NCI-H1105 (cell line): ENCODE measurements around the gene COL4A1.

ENCODE experiments used
- DNase-seq: peaks from one replicate; lab custom pipeline; 2025; lab: John Stamatoyannopoulos, UW

Gene COL4A1

DNA sequence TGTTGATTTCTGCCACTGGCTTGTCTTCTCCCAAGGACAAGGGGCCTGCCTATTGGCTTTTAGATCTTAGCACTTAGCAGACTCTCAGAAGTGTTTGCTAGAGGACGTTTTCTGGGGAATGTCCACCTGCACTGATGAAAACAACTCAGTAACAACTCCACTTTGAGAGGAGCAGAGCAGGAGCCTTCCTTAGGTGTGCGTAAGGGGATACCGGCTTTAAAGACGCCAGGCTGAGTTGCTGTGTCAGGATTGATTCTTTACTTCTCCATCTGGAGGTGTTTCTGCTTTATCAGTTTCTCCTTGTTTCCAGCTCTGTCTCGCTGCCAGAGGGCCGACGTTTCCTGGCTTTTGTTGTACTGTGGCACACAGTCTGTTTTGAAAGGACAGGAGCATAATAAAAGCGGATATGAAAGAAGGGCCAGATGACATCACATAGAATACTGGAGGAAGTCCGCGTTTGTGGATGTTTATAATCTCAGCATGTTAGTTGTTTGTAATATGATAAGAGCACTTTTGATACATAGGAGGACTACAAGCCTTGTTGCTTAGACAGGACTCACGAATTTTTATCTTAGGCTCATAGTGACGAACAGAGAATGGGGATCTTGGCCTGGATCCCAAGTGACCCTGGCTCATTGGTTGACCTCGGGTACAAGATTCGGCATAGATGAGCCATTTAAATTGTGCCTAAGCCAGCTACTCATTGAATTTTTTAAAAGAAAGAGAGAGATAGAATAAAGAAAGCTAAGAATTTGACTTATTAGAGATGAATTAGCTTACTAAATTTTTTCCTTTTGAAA is 34.7 kb upstream of the COL4A1 start:
- DNase-seq, result no peak

DNA sequence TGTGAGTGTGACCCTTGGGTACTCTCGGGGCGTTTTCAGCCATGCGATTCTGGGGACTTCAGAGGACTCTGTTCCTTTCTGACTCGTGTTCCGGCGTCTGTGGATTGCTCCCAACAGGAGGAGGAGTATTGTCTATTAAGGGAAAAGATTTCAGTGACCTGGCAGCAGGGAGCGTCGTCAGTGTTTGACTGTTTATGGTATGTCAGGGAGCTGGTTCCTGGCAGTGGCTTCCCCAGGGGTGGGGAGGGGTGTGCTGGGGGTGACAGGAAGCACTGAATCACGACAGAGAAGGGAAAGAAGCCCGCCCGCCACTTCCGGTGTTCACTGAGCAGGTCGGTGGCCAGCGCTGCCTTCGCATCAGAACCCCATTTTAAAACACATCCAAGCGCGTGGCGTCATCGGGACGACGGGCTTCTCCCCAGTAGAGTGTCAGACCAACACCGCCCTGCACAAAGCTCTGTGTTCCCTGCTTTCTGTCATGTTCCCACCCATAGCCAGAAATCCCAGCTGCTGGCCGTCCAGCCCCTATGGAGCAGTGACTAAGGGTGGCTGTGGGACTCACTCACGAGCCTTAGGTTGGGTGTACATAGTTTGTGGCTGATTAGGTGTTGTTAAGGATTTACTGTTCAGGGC is 34.0 kb upstream of the COL4A1 start:
- no peak for DNase-seq

DNA sequence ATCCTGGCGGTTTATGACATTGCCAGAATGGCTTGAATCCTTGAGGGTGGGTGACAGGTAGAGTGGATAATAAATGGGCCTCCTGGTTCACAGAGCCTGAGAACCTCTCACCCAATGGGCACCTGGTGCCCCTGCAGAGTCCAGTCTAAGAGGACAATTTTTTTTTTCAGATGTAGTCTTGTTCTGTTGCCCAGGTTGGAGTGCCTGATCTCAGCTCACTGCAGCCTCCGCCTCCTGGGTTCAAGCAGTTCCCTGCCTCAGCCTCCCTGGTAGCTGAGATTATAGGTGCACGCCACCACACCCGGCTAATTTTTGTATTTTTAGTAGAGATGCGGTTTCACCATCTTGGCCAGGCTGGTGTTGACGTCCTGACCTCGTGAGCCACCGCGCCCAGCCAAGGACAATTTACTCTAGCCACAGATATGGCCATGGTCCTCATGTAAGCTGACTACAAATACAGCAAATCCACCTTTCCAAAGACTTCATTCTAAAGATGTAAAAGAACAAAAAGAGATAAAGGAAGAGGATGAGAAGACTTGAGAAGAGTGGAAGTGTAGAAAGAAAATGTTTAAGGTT is 33.1 kb upstream of the COL4A1 start:
- DNase-seq, result no peak

GRCh38 chr13:110339263-110339662 is 32.3 kb upstream of the COL4A1 start:
- no peak for DNase-seq

- DNase-seq, result no peak
Measured at GRCh38 chr13:110338441-110339101, 31.6 kb upstream of the COL4A1 start.

DNA sequence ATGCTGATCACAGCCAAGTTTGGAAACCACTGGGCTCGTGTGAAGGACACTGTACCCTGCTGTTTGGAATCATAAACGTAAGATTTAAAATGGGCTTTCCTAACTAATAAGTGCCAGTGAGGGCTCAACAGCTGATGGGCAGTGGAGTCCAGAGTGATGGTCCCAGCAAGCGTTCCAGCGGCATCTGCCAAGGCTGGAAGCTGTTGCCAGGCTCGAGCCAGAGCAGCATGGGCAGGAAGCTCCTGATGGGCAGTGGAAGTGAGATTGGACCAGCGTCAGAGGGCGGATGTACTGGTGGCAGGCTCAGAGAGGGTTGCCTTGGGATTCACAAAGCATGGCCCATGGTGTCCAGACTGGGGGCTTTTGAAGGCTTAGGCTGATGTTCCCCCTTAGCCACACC is 30.3 kb upstream of the COL4A1 start:
- no peak for DNase-seq

GRCh38 chr13:110336681-110337080 is 29.7 kb upstream of the COL4A1 start:
- DNase-seq, result no peak

GRCh38 chr13:110336108-110336507 is 29.2 kb upstream of the COL4A1 start:
- DNase-seq, result no peak

- no peak for DNase-seq
Measured at GRCh38 chr13:110334841-110335490, 28.0 kb upstream of the COL4A1 start.

DNA sequence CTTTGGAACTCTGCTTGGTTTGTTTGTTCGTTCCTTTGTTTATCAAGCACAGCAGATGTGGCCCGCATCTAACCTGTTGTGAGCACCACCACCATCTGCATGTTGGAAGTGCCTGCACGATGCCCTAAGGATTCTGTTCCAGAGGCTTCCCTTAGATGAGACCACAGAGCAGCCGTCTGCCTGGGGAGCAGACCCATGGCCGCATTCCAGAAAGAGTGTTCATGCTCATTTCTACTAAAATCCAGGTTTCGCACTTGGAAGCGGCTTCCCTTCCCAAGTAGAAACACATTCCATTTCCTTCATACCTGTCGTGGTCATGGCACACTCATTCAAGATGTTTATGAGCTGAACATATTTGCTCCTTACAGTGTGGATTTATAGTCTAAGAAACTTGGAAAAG is 27.3 kb upstream of the COL4A1 start:
- DNase-seq, result no peak

GRCh38 chr13:110333837-110334236 is 26.9 kb upstream of the COL4A1 start:
- no peak for DNase-seq

GRCh38 chr13:110332750-110333149 is 25.8 kb upstream of the COL4A1 start:
- DNase-seq, result no peak

DNA sequence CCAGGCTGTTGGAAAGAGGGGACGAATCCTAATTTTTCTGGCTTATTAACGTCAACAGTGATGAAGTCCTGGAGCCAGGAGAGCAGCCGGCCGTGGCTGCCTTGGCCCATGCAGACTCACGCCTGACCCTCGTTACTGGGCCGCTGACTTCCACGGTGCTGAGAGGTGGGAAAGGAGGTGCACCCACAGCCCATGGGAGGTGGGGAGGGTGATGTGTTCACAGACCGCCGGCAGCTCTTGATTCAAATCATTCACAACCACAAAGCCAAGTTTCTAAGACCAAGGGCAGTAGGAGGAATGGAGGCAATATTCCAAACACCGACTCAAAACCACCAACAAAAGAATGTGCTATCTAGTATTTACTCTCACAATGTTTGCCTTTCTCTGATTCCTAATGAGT is 24.4 kb upstream of the COL4A1 start:
- DNase-seq, result no peak

DNA sequence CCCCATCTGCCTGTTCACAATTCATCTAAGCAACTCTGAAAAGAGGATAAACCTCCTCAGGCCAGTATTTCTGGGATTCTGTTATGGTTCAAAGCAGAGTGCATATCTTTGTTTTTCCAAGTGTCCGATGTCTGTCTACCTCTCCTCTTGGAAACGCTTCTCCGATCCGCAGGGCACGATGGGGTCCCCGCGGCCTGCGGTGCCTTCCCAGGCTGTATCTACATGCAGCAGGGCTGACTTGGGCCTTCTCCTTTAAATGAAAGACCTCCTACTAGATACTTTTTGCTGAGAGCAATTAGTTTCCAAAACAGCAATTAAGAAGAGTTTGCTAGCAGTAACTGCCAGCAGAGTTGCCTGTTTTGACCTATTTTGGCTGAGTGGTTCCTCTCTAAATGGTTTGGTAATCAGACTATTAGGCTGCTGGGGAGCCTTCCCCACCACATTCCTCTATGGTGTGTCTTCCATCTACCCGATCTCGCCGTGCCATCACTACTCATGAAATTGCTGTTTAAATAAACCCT is 23.6 kb upstream of the COL4A1 start:
- DNase-seq, result no peak

DNA sequence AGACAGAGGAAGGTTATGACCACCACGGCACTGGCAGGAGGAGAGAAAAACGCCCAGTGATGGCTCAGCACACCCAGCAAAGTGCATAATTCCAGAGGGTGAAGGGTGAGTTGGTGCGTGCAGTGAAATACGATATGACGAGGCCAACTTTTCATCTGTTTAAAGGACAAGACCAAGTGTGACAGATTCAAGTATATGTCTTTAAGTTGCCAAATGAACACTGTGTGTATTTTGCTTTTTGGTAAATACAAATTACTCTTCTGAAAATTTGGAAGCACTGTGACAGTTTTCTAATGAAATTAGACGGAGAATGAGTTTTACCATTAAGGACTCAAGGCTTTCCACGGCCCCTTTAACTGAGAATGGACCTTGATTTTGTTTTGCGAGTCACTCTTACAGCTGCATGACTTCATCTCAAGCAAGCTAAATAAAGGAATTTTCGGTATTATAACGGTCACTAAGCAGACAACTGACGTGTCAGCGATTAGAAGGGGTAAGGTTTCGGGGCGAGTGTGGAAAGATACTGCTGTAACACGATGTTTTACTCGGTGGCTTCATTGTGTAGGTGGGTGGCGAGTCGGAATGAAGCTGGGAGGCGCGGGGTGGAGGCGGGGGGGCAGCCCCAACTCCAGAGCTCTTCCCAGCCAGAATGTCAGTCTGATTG is 23.0 kb upstream of the COL4A1 start:
- DNase-seq, result no peak

- DNase-seq, result no peak
Measured at GRCh38 chr13:110329258-110329657, 22.3 kb upstream of the COL4A1 start.

DNA sequence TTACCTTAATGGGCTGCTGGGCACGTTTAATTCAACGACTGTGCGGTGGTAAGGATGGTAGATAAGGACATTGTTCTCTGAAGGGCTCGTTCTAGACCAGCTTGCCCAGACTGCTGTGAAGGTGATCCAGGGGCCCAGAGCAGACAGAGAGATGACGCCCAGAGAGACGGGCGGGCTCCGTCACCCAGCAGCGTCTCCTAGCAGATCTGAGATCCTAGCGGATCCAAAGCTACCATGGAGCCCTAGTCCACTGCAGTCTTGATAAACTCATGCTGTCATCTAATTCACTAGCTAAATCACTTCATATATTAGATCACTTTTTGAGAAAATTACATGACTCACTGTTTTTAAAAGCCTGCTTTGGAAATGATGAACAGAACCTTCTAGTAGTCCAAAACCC is 21.6 kb upstream of the COL4A1 start:
- no peak for DNase-seq

GRCh38 chr13:110327051-110327721 is 20.2 kb upstream of the COL4A1 start:
- DNase-seq, result no peak

GRCh38 chr13:110326263-110326904 is 19.4 kb upstream of the COL4A1 start:
- DNase-seq, result no peak

DNA sequence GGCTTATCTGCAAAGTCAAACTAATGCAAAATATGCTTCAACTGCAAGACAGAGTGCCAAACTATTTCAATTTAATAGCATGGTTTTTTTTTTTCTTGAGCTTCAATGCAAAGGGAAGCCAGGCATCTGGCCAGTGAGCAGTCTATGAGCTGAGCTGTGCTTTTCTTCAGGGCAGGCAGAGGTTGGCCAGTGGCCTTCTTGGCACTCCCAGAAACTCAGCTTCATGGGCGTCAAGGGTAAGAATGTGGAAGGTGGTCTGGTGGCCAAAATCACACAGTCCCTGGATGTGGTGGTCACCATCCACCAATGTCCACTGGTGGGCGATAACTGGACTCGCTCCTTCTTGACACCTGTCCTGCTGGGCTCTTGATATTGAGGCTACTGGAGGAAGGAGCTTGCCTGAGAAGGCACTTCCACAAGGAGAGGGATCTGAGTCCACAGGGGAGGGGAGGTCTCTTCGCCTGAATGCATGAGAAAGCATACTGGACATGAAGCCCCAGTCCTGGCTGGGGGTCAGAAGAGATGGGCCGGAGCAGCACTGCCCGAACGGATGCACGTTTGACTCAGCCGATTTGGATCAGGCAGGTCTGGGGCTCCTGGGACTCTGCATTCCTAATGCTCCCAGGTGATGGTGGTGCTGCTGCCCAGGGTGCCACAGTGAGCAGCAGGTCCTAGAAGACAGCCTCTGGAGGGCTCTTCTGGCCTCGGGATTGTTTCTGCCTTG is 17.2 kb upstream of the COL4A1 start:
- no peak for DNase-seq
